Caki2 (cell line): ENCODE measurements around the gene KANSL3. TPM values are rescaled to one million over a fixed set of nuclear protein-coding genes. Genes with fewer than 3 reads are reported as not detected.
A peak's percentile ranks its signal among the peaks of the same experiment; 100 is the strongest.
"Not testable (repeated sequence)": the region's sequence is repeated elsewhere in the genome, so short reads cannot be mapped to it uniquely, and the experiment has no call there.

Experiments used
- DNase-seq: peaks from one replicate; pipeline ENCODE4 v3.0.0-alpha.2; 2015; ENCODE audit warnings: low read depth
- in situ Hi-C: cut with HindIII; loops from 2 replicates; pipeline ENCODE4 v1.10.0; 2016; ENCODE audit warnings: low sequenced_read_pairs, low pct_unique_long_range_greater_than_20kb, mixed read lengths
- total RNA-seq: library from RNA; depleted of rRNA; stranded (reverse); fragments of >200 nt; shearing (Covaris generic); gene quantifications from 2 replicates; pipeline ENCODE4 v1.2.3, GENCODE V29; 2014; ENCODE audit warnings: low replicate concordance

The KANSL3 gene
- total RNA-seq, 1 experiment from 2014 or later = 56.1 TPM

- in situ Hi-C loops = no loop called here
- no peak for DNase-seq
Measured at GRCh38 chr2:96579422-96579821, 58.7 kb downstream of the KANSL3 start.

GRCh38 chr2:96578731-96579130, 59.4 kb downstream of the KANSL3 start:
- in situ Hi-C loops = no loop called here

DNA sequence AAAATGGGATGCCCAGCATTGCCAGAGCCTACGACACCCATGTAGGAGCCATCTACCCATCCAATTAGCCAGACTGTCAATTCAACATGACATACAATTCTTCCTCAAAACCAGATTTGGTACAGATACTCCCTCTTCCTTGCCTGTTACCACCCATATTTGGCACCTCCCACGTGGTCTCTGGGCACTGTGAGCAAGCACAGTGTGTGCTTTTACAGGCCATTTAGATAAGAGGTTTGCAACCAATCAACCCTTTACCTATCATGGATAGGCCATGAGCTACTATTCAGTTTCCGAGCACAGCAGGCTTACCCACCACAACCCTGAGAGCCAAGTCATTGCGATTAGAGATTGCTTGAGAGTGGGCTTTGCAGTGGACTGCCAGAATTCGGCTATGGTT, 60.6 kb downstream of the KANSL3 start:
- in situ Hi-C loops = no loop called here
- DNase-seq = no peak

More at GRCh38 chr2:96578731-96579130, 59.4 kb downstream of the KANSL3 start:
- no peak for DNase-seq

- DNase-seq = no peak
- in situ Hi-C loops = no loop called here
Measured at GRCh38 chr2:96575785-96576456, 62.2 kb downstream of the KANSL3 start.

- in situ Hi-C loops = no loop called here
- DNase-seq = no peak
Measured at GRCh38 chr2:96574364-96574763, 63.7 kb downstream of the KANSL3 start.

DNA sequence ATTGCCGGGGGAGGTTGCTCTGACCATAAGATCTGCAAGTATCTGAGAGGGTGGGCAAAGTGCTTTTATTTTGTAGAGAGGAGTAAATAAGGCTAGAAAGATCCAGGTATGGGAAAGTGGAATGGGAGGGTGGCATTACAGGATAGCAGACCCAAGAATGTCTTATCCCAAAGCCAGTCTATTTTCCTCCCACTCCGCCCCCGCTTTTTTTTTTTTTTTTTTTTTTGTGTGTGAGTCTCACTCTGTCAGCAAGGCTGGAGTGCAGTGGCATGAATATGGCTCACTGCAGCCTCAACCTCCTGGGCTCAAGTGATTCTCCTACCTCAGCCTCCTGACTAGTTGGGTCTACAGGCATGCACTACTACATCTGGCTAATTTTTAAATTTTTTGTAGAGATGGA, 70.0 kb downstream of the KANSL3 start:
- in situ Hi-C loops = no loop called here
- no peak for DNase-seq

- in situ Hi-C loops = no loop called here
- DNase-seq = no peak
Measured at GRCh38 chr2:96565111-96565510, 73.0 kb downstream of the KANSL3 start.

GRCh38 chr2:96564563-96564962, 73.5 kb downstream of the KANSL3 start:
- DNase-seq = no peak
- in situ Hi-C loops = no loop called here

GRCh38 chr2:96564026-96564425, 74.1 kb downstream of the KANSL3 start:
- DNase-seq = no peak
- in situ Hi-C loops = no loop called here

- in situ Hi-C loops = no loop called here
Measured at GRCh38 chr2:96558485-96558884, 79.6 kb downstream of the KANSL3 start.

GRCh38 chr2:96558061-96558460, 80.1 kb downstream of the KANSL3 start:
- no peak for DNase-seq
- in situ Hi-C loops = no loop called here

More at GRCh38 chr2:96558485-96558884, 79.6 kb downstream of the KANSL3 start:
- DNase-seq = no peak

DNA sequence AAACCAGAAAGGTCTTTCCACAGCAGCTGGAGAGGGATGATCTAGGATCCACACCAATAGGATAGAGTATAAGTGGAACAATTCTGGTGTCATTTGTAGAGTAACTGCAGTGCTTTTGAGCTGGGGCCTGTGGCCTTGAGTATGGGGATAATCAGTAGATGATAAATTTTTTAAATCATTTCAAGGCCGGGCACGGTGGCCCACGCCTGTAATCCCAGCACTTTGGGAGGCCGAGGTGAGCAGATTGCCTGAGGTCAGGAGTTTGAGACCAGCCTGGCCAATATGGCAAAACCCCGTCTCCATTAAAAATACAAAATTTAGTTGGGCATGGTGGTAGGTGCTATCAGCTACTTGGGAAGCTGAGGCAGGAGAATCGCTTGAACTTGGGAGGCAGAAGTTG, 80.7 kb downstream of the KANSL3 start:
- DNase-seq, in situ Hi-C loops: not testable (repeated sequence)

- in situ Hi-C loops = no loop called here
- peak; percentile 99 for DNase-seq
Measured at GRCh38 chr2:96556441-96557330, 81.4 kb downstream of the KANSL3 start.

DNA sequence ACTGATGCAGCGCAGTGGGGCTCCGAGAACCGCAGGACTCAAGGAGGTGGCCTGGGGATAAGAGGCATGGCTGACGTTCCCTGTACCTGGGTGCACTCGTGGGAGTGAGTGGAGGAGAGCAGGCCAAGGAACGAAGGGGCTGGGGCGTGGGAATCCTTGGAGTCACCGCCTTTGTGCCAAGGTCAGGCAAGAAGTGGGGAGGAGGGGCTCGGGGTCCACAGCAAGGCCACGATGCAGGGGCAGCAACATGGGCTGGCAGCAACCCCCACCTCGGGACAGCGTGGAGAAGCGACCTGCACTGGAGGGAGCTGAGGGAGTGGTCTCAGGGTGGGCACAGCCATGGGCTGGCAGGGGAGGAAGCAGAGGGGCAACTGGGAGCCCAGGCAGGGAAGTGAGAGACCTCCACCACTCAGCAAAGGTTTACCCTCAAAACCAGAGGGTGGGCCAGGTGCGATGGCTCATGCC, 82.9 kb downstream of the KANSL3 start:
- no peak for DNase-seq
- in situ Hi-C loops = no loop called here

DNA sequence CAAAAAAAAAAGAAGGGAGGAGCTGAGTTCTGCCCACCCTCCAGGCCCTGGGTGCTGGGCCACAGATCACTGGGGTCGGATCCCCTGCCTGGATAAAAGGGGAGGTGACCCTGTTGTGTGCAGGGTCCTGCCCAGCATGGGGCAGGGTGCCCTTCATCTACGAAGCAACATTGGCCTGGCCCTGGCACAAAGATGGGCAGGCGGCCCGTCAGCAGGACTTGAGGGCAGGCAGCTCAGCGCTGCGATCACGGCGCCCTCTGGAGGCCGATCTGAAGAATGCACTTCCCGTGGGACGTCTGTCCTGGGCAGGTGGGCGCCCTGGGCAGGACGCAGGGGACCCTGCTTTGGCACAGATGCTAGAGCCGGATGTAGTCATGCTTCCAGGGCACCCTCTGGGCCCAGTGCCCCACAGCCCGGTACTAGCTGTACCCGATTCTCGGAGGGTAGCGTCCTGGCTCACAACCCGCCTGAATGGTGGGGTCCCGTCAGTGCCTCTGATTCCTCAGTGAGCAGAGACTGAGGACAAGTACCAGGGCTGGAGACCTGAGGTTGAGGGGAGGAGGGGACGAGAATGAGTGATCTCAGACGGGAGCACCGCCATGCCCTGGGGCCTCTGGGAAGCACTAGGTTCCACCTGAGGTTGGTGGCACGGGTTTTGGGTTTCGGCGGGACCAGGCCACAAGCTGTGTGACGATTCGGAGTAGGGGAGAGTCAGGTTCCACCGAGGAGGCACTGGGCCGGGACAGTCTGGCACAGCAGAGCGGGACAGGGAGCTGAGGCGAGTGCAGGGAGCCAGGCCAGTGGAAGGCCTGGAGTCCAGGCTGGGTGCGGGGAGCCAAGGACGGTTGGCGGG, 83.6 kb downstream of the KANSL3 start:
- peak; percentile 39 for DNase-seq
- in situ Hi-C loops = no loop called here

DNA sequence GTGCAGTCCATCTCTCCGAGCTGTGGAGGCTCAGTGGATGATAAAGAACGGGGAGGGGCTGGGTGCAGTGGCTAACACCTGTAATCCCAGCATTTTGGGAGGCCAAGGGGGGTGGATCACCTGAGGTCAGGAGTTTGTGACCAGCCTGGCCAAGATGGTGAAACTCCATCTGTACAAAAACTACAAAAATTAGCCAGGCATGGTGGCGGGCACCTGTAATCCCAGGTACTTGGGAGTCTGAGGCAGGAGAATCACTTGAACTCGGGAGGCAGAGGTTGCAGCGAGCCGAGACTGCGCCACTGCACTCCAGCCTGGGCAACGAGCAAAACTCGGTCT, 84.2 kb downstream of the KANSL3 start:
- DNase-seq, in situ Hi-C loops: not testable (repeated sequence)

GRCh38 chr2:96553176-96553956, 84.7 kb downstream of the KANSL3 start:
- in situ Hi-C loops = no loop called here
- no peak for DNase-seq
